ENCODE results near the gene MARK2.

The MARK2 gene

DNA sequence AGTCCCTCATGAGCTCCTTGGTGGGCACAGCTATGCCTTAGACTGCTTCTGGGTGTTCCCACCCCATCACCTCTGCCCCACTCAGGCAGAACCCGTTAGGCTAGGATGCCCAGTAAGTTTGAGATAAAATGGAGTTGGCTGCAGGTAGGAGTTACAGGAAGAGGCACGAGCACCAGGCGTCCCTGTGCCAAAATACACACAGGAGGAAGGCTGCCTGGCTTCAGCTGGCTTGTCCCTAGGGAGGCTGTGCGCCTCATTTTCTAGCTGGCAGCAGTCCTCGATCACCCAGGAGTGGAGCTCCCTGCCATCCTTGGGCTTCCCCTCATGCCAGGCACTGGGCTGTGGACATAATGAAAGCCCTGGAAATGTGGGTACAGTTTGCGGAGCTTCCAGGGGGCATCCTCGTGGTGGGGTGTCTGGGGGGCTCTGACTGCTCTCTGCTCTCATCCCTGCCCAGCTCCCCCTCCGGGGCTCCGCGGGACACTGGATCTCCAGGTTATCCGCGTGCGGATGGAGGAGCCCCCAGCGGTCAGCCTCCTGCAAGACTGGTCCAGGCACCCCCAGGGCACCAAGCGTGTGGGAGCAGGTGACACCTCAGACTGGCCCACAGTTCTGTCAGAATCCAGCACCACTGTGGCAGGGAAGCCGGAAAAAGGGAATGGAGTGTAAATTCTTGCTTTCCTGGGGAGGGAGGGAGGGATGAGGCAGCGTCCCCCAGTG, 12.3 kb upstream of the MARK2 start:
- Histone ChIP-seq H3K27ac (no peak overlapping the region), H3K4me3 (no peak overlapping the region)

DNA sequence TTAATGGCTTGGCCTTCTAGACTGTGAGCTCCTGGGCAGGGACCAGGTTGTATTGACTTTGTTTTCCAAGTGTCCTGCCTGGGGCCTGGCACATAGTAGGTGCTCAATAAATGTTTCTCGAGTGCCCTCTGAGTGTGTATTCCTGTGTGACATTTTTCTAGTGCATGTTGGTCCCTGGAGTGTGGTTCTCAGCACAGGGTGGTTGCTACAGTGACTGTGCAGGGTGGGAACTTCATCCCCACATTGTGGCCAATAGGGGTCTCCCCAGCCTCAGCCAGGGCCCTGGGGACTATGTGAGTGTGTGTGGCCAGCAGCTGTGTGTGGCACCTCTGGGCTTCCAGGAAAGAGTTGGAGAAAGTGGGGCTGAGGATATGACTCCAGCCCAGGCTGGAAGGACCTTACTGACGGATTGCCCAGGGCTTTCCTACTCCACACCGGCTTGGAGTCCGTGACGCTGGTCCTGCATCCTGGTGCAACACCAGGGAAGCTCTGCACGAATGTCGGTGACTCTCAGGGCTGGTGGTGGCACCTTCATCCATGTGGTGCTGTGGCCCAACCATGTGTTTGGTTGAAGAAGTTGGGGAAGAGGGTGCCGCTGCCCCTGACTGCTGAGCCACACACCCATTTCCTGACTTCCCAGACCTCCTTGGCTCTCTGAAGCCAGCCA, 9.0 kb upstream of the MARK2 start:
- Histone ChIP-seq H3K4me3 (no peak overlapping the region), H3K27ac (no peak overlapping the region)

DNA sequence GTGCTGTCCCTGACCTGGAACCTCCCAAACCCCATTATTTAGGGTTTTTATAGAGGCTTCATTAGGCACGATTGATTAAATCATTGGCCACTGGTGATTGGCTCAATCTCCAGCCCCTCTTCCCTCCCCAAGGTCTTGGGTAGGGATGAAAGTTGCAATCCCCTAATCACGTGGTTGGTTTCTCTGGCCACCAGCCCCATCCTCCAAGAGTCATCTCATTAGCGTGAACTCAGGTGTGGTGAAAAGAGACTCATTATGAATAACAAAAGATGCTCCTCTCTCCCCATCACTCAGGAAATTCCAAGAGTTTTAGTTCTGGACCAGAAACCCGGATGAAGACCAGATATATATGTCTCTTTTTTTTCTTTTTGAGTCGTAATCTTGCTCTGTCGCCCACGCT, 7.6 kb upstream of the MARK2 start:
- no peak overlapping the region for H3K27ac ChIP-seq
- no peak overlapping the region for H3K4me3 ChIP-seq

DNA sequence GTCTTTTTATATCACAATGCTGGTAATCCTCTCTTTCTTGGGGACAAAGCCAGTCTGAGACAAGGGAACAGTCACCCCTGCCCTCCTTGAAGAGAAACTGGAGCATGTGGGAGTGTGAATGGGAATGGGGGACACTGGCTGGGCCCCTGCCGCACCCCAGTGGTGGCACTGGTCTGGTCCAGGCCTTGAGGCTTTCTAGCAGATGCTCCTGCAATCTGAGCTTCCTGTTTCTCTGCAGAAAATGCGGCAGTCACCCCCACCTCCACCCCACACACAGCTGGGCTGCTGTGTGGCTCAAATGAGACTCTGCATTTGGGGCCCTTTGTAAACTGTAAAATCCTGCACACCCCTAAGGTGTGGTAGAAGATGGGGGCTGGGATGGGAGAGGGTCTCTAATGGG, 6.6 kb upstream of the MARK2 start:
- no peak overlapping the region for H3K27ac ChIP-seq
- no peak overlapping the region for H3K4me3 ChIP-seq

DNA sequence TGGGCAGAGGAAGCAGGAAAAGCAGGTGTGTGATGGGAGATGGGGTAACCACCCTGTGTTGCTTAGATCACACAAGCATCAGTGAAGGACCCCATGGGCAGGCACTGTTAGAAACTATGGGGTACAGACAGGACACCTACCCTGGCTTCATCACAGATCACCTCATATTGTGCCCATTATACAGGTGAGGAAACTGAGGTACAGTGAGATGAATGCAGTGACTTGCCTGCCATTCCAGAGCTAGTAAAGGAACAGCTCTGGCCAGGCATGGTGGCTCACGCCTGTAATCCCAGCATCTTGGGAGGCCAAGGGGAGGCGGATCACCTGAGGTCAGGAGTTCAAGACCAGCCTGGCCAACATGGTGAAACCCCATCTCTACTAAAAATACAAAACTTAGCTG, 5.9 kb upstream of the MARK2 start:
- Histone ChIP-seq H3K4me3 (no peak overlapping the region), H3K27ac (no peak overlapping the region)

DNA sequence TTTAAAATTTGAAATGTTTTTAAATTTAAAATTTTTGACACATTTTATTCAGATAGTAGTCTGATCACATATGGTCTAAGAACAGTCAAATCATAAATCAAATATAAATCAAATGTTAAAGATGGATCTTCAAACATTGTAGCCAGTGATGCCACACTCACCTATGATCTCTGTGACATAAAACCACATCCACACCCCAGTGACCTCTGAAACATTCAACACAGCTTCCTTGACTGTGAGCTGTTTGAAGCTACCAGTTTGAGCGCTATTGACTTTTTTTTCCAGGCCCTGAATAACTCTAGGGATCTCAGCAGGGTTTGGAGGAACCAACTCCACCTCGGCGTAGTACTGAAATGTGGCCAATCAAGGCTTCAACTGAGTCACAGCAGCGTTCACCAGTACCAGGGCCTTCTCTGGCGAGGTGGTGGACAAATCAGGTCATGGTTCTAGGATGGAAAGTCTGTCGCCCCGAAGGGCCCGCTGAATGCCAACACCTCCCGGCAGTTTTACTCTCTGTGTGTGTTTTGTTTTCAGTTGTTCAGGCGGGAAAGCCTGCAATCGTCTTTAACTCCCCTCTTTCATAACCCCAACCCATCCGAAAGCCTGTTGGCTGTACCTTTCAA, 4.3 kb upstream of the MARK2 start:
- H3K27ac ChIP-seq, result no peak overlapping the region
- no peak overlapping the region for H3K4me3 ChIP-seq

DNA sequence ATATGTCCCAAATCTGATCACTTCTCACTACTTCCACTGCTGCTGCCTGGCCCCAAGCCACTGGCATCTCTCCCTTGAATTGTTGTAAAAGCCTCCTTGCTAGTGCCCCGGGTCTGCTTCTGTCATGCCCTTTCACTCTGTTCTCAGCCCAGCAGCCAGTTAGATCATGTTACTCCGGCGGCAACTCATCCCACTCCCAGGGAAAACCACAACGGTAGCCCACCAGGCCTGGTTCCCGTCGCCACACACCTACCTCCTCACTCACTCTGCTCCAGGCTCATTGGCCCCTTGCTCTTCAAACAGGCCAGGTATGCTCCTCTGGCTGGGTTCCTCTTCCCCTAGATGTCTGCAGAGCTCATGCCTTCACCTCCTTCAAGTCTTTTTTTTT, 3.8 kb upstream of the MARK2 start:
- H3K27ac ChIP-seq, result no peak overlapping the region
- H3K4me3 ChIP-seq, result no peak overlapping the region

DNA sequence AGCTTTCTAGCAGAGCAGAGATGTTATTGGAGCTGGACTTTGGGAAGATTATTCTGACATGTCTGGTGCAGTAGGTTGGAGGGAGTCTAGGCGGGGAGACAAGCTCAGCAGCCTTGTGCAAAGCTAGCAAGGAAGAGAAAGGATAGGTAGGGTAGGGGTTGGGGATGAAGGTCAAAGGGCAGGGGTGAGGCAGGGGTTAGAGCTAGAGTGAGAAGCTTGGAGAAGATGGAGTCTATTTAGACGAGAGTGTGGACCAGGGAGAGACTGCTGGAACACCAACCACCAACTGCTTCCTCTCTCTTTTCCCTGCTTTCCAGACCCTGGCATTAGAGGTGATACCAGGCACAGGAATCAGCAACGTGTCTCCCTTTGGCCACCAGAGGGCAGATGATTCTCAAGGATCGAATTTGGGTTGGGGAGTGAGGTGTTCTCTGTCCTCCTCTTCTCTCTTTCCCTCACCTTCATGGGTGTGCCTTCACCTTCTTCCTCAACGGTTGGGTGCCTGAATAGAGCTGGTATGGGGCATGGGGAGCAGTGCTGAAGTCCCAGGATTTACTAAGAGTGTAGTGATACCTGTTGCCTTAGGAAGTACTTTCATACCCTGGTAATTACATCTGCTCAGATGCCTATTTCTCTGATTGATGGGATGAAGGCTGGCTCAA, 1.8 kb upstream of the MARK2 start:
- peak overlapping the region in 15 of 21 experiments; percentile 71 to 97 (median 92) for H3K27ac ChIP-seq
- no peak overlapping the region for H3K4me3 ChIP-seq

DNA sequence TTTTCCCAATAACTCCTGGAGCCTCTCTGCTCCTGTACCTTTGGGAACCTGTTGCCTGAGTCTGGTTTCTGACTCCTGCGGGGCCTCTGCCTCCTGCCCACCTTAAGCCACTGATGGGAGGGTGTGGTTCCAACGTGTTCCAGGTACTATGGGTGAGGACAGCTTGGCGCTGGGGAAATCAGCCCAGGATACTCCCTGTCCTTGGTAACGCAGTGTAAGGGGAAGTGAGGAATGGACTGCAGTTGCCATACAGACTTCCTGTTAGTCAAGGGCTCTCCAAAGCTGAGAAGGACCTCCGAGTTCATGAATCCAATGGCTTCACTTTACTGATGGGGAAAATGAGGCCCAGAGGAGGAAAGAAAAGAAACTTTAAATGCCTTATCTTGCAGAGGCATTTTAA, 1.2 kb upstream of the MARK2 start:
- Histone ChIP-seq H3K27ac (peak overlapping the region in 20 of 21 experiments; percentile 44 to 97 (median 88)), H3K4me3 (peak overlapping the region in 4 of 7 experiments; percentile 75 to 93 (median 89))

DNA sequence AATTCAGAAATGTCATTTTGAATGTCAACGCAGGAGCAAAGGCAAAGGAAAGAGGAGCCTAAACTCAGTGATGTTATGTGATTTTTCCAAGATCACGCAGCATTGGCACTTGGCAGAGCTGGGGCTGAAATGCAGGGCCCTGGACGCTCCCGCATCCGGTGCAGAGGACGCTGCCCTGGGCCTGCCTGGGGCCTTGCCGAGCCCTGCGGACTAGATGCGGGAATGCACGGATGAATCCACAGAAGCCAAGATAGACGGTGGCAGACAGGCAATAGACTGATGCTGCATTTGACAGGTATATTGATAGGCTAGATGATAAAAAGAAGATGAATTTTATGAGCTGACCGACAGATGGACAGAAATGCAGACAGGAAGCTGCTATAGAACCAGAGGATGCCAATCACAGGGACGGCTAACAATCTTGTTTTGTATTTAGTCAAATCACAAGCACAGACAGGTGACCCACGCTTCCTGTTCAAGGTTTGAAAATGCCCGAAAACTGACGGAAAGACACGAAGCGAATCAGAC, 696 bp upstream of the MARK2 start:
- Histone ChIP-seq H3K4me3 (peak overlapping the region; percentile 17 to 96 (median 90)), H3K27ac (peak overlapping the region in 20 of 21 experiments; percentile 44 to 97 (median 88))

DNA sequence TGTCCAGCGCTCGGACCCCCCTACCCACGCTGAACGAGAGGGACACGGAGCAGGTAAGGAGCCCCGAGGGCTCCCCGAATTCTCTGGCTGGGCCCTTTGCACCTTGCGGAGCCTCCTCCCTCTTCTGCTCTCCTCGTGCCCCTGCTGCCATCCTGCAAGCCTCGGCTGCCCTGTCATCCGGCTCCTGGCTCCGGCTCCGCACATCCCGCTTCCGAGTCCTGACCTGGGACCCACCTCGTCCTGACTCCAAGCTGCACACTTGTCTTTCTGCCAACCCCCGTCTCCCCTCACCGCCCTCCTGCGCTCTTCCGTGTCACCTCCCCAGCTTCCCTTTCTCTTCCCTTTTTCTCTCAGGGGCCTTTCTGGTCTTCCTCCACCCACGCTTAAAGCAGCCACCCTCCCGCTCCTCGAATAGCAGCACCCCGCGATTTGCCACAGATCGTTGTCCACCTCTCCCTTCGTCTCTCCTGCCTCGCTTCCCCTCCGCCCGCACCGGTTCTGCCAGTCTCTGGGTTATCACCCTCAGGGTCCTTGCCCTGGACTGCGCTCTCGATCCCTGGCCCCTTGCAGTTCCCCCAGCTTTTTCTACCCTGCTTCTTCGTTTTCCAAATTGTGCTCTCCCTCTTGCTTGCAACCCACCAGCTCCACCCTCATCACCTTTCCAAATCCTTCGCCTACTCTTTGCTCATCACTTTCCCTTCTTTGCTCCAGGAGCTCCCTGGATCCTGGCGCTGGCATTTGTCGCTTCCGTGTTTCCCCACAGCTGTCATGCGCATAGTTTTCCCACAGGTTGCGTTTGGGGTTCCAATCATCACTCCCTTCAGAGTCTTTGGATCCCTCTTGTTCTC, 822 bp downstream of the MARK2 start:
- H3K27ac ChIP-seq, result peak overlapping the region; percentile 66 to 97 (median 92)

DNA sequence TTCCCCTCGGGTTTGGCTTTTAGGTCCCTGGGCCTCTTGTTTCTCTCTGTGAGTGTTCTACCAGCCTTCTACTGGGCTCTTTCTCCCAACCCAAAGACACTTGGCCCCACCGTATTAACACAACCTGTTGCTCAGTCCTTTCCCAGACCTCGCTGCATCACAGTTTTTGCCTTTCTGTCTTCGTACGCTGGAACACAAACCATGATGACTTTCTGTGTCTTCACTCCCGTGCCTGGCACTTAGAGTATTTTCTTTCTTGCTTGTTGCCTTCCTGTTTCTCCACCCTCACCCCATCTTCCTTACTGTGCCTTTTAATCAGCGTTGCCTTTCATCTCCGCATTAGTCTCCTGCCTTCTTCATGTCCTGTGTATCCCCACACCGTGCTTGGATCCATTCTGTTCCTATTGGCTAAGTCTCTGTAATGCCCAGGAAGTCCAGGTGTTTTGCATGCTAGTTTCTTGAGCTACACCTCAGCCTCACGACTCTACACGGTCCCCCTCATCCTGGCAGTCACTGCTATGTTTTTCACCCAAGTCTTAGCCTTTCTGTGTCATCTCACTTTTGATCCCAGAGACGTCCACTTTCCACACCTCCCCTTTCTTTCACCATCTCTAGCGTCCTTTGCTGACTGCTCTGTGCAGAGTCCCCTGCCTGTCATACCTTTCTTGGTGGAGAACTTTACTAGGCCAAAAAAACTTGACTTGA, 1.6 kb downstream of the MARK2 start:
- peak overlapping the region; percentile 51 to 97 (median 92) for H3K27ac ChIP-seq
- H3K4me3 ChIP-seq, result peak overlapping the region; percentile 75 to 96 (median 90)

More for the DNA sequence above, 822 bp downstream of the MARK2 start:
- H3K4me3 ChIP-seq, result peak overlapping the region; percentile 75 to 96 (median 90)

DNA sequence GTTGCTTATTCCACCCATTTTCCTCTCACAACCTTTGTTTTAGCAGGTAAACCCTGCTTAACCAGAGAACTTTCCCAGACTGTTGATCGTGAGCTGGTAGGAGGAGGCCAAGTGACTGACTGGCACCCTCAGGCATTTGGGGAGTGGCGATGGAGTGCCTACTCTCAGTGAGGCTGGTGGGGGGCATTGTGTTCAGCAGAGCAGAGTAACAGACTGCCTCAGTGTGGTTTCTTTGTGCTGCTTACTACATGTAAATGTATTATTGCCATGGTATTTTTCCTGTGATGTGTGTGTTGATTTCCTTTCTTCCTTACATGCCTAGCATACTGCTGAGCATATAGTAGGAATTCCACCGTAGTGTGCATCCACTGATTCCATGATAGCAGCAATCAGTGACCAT, 2.6 kb downstream of the MARK2 start:
- Histone ChIP-seq H3K27ac (peak overlapping the region in 19 of 21 experiments; percentile 13 to 97 (median 89)), H3K4me3 (peak overlapping the region in 3 of 7 experiments; percentile 88 to 96 (median 93))

DNA sequence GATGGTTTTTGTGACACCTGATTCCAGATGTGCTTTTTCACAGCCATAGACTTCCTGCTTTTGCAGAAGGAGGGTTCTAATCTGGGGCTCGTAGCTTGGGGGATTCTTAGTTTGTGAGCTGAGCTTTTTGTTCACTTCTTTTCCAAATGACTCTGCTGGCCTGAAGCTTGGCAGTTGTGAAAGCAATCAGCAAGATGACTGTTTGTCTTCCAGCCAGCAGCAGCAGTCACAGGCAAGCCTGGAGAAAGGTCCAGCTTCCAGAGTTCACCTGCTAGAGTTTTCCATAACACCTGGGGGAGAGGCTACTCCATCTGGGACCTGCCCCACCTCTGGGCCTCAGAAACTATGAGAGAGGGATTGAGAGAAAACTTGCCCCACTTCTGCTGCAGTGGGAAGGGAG, 4.1 kb downstream of the MARK2 start:
- Histone ChIP-seq H3K4me3 (no peak overlapping the region), H3K27ac (peak overlapping the region in 5 of 21 experiments; percentile 36 to 92 (median 50))

DNA sequence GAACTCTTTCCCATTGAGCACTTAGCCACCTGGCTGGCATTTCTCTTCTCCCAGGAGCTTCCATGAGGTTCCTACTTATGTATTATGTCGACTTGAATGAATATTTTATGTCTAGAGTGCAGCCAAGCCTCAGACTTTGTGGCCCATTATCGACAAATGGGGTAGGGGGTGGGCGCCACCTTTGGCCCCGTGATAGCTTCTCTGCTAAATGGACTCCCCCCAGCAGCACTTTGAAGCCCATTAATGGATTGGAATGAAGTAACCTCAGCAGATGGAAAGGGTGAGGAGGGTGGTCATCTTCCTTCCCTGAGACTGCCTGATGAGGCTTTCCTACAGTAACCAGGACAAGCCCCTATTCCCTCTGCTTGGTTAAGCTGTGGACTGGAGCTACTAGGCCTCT, 5.9 kb downstream of the MARK2 start:
- Histone ChIP-seq H3K27ac (peak overlapping the region in 14 of 21 experiments; percentile 6 to 79 (median 37)), H3K4me3 (no peak overlapping the region)

DNA sequence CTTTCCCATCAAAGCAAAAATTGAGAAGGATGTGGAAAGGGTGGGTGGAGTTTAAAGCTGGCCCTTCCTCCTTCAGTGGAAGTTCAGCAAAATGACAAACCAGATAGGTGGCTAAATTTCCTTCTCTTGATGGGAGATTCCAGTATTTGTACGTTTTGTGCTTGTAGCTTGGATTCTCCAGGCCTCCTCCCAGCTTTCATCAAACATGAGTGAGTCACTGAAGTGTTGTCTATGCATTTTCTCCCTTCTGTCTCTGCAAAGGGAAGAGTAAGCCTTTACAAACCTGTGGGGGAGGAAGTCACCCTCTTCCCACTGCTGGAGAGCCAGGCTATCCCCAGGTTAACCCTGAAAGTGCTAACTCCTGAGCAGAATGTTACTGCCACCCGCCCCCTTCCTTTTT, 6.4 kb downstream of the MARK2 start:
- Histone ChIP-seq H3K4me3 (no peak overlapping the region), H3K27ac (peak overlapping the region in 14 of 21 experiments; percentile 6 to 79 (median 50))

DNA sequence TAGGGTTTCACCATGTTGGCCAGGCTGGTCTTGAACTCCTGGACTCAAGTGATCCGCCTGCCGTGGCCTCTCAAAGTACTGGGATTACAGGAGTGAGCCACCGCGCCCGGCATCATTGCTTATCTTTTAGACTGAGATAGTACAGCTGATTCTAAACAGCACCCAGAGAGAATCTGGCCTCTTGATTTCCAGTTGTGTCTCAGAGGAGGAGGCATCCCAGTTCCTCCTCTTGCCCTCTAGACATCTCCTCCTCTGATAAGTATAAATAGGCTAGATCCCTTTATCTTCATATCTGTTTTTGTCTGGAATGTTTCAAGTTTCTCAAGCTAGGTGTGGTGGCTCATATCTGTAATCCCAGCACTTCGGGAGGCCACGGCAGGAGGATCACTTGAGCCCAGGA, 7.0 kb downstream of the MARK2 start:
- no peak overlapping the region for H3K4me3 ChIP-seq
- H3K27ac ChIP-seq, result peak overlapping the region in 11 of 21 experiments; percentile 1 to 79 (median 17)

DNA sequence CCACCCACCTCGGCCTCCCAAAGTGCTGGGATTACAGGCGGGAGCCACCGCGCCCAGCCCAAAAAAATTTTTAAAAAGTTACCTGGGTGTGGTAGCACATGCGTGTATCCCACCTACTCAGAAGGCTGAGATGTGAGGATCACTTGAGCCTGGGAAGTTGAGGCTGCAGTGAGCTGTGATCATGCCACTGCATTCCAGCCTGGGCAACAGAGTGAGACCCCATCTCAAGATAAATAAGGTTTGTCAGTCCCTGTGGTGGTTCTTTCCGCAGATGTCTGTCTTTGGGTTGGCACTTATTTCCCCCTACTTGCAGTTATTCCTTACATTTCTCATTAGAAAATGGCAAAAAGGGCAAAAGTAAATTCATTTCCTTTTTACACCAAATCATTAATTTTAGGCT, 8.0 kb downstream of the MARK2 start:
- H3K27ac ChIP-seq, result peak overlapping the region in 15 of 21 experiments; percentile 8 to 74 (median 49)
- no peak overlapping the region for H3K4me3 ChIP-seq
